Measurements from ENCODE around the gene SERP1.

GRCh38 chr3:150577855-150578254, 31.6 kb upstream of the SERP1 start:
- TF ChIP-seq CTCF (IDR thresholded peaks at IDR 0.05), result peak; percentile 12
- TF ChIP-seq EZH2 (IDR thresholded peaks at IDR 0.05), result no peak
- no peak for TF ChIP-seq EZH2phosphoT487 (IDR thresholded peaks at IDR 0.05)
